GM12875 (cell line): ENCODE data around the gene SH3D19.

Experiments
- H3K4me3 ChIP-seq: one replicate; pipeline ENCODE4 v1.5.1; 2011; ENCODE audit warnings: low read depth, low read length, control low read depth
- TF ChIP-seq, protein P1 (sequence below): IDR thresholded peaks from 2 replicates; pipeline ENCODE4 v1.5.1; 2011; ENCODE audit warnings: low read depth, mild to moderate bottlenecking, control low read depth, inconsistent platforms, low read length, moderate library complexity, borderline replicate concordance; ENCODE audit not compliant: insufficient read depth

Gene SH3D19

DNA sequence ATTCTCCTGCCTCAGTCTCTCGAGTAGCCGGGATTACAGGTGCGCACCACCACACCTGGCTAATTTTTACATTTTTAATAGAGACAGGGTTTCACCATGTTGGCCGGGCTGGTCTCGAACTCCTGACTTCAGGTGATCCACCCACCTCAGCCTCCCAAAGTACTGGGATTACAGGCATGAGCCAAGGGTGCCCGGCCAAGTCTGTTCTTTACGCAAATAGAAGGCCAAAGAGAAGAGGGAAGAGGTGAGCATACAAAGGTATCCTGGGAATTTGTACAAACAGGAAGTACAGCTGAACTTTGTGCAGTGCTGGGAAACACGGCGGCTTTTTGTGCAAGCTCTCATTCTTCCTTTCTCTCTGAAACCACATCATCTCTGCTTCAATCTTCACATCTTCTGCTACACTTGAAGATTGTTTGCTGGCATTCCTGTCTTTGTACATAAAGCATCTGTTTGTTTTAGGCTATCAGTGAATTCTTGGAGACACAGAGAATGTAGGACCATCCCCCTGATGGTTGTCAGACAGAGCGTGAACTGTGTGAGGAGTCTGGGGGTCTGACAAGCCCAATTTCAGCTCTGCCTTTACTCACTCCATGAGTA lies 120.4 kb downstream of the SH3D19 start:
- H3K4me3 ChIP-seq, result no peak overlapping the region
- TF ChIP-seq, protein P1, sequence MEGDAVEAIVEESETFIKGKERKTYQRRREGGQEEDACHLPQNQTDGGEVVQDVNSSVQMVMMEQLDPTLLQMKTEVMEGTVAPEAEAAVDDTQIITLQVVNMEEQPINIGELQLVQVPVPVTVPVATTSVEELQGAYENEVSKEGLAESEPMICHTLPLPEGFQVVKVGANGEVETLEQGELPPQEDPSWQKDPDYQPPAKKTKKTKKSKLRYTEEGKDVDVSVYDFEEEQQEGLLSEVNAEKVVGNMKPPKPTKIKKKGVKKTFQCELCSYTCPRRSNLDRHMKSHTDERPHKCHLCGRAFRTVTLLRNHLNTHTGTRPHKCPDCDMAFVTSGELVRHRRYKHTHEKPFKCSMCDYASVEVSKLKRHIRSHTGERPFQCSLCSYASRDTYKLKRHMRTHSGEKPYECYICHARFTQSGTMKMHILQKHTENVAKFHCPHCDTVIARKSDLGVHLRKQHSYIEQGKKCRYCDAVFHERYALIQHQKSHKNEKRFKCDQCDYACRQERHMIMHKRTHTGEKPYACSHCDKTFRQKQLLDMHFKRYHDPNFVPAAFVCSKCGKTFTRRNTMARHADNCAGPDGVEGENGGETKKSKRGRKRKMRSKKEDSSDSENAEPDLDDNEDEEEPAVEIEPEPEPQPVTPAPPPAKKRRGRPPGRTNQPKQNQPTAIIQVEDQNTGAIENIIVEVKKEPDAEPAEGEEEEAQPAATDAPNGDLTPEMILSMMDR, result no peak

DNA sequence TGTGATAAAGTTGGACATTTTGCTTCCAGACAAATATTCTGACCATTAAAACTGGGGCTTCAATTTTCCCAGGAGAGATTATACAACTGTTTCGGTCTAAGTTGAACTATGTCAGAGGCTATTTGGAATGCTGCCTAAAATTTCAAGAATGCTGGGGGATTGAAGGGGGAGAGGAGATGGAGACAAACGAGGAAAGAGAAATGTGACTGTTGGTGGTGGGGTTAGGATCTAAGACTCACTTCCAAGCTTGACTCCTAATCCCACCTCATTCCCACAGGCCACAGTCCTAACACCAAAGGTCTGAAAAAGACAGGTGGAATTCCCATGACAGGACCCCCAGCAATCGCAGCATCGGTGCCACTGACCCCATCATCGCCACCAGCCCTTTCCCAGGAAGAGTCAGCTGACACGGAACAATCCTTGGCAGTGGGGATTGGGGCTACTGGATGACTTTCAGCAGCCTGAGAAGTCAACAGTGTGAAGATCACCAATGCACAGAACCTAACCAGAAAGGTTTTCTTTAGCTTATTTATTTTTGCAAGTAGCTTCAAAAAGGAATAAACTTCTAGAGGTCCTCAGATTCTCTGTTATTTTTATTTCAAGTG lies 122.5 kb downstream of the SH3D19 start:
- TF ChIP-seq, protein P1, result no peak
- no peak overlapping the region for H3K4me3 ChIP-seq

DNA sequence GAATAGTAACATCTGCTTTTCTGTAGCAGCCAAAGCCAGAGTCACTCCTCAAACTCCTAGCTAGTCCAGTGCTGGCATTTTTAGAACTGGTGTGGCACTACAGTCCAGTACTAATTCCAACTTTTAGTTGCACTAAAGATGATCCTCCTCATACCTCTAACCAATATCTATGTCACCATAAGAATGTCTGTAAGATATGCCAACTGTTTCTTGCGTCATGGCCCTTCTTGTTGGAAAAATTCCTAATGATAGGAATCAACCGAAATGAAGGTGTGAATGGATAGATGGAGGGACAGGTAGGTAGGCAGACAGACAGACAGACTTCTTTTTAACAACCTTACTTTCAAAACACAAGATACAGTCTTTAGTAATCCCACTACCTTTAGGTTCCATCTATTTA lies 123.0 kb downstream of the SH3D19 start:
- TF ChIP-seq, protein P1, result no peak
- no peak overlapping the region for H3K4me3 ChIP-seq

DNA sequence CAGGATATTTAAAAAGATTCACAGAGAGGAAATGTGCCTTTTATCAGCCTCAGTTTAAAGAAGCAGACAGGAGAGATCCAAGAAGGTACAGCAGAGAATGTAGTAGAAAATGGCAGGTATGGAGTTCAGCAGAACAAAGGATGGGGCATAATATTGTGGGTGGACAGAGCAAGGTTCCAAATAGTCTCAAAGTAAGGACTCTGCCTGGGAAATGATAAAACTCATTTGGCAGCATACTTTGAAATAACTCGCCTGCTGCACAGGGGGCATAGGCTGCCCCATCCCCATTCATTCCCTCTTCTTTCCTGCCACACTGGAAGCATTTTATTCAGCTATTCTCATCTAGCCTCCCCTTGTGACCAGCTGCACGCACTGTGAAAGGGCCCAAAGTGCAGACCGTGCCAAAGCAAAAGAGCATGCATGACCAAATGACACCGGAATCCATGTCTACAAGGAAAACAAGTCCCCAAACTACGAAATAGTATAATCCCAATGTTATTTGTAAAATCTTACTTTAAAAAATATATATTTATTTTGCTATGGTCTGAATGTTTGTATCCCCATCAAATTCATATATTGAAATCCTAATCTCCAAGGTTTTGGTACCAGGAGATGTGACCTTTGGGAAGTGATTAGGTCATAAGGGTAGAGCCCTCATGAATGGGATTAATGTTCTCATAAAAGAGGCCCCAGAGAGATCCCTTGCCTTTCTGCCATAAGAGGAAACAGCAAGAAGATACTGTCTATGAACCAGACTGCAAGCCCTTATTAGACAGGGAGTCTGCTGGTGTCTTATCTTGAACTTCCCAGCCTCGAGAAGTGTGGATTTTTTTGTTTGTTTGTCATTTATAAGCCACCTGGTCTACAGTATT lies 125.8 kb downstream of the SH3D19 start:
- no peak overlapping the region for H3K4me3 ChIP-seq
- TF ChIP-seq, protein P1, result no peak

DNA sequence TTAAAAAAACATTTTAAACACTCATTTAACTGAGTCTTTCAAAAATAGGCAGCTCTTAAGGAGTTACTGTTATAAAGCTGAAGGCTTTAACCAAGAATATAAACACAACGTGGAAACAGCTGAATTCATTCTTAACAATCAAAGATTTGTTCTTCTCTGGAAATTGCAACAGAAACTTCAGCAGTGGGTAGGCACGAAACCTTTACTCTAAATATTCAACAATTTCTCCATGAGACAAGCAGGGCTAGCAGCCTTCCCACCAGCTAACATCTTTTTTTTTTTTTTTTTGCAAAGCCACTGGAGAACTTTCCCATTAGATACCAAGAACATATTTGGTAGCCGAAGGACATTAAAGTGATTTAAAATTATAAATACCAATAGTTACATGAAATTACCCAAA lies 126.7 kb downstream of the SH3D19 start:
- H3K4me3 ChIP-seq, result no peak overlapping the region
- TF ChIP-seq, protein P1, result no peak

DNA sequence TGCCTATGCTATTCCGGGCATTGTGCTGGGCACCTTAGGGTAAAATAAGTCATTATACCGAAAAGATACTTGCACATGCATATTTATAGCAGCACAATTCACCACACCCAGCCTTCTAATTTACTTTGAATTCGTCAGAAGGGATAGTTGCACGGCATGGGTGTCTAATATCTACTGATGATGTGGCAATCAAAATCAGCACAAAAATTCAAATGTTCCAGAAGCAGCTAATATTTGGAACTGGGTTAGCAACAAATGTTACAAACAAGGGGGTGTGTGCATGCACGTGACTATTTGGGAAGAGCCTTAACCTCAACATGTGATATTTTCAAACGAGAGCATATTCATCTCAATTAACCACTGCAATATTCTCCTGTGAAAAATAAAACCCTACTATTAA lies 128.2 kb downstream of the SH3D19 start:
- TF ChIP-seq, protein P1, result no peak
- H3K4me3 ChIP-seq, result no peak overlapping the region
